Smooth muscle cell (in vitro differentiated cells): Measurements from ENCODE around the gene TP53INP2. TPM values are rescaled to one million over a fixed set of nuclear protein-coding genes. Genes with fewer than 3 reads are reported as not detected.

Source experiments
- DNase-seq: peaks from one replicate; lab custom pipeline; 2025; ENCODE audit not compliant: unreplicated experiment; lab: John Stamatoyannopoulos, UW
- H2AFZ ChIP-seq: fragments of 200-600 bp; sonication (generic); 2 replicates; pipeline ENCODE4 v1.6.0; 2016; ENCODE audit warnings: antibody characterized with exemption, low read depth, mild to moderate bottlenecking
- H3F3A ChIP-seq: fragments of 200-600 bp; sonication (generic); 2 replicates; pipeline ENCODE4 v1.6.0; 2017; ENCODE audit warnings: antibody characterized with exemption, low read depth
- H3K27ac ChIP-seq: fragments of 200-600 bp; sonication (generic); 2 replicates; pipeline ENCODE4 v1.5.1; 2016; ENCODE audit warnings: low read depth, mild to moderate bottlenecking
- H3K27me3 ChIP-seq: fragments of 200-600 bp; sonication (generic); 2 replicates; pipeline ENCODE4 v1.6.1; 2016; ENCODE audit warnings: low read depth, mild to moderate bottlenecking
- H3K36me3 ChIP-seq: fragments of 200-600 bp; sonication (generic); 2 replicates; pipeline ENCODE4 v1.5.1; 2016; ENCODE audit warnings: low read depth
- H3K4me1 ChIP-seq: fragments of 200-600 bp; sonication (generic); 2 replicates; pipeline ENCODE4 v1.5.1; 2016; ENCODE audit warnings: low read depth
- H3K4me2 ChIP-seq: fragments of 200-600 bp; sonication (generic); 2 replicates; pipeline ENCODE4 v1.6.0; 2016; ENCODE audit warnings: mild to moderate bottlenecking
- H3K4me3 ChIP-seq: fragments of 200-600 bp; sonication (generic); 2 replicates; pipeline ENCODE4 v1.5.1; 2016; ENCODE audit warnings: mild to moderate bottlenecking
- H3K79me2 ChIP-seq: fragments of 200-600 bp; sonication (generic); 2 replicates; pipeline ENCODE4 v1.6.0; 2016; ENCODE audit warnings: low read depth, mild to moderate bottlenecking
- H3K9ac ChIP-seq: fragments of 200-600 bp; sonication (generic); 2 replicates; pipeline ENCODE4 v1.6.0; 2016; ENCODE audit warnings: low read depth
- H3K9me3 ChIP-seq: fragments of 200-600 bp; sonication (generic); replicated peaks from 2 replicates; pipeline ENCODE4 v1.5.1; 2016; ENCODE audit warnings: low read depth
- H4K20me1 ChIP-seq: fragments of 200-600 bp; sonication (generic); 2 replicates; pipeline ENCODE4 v1.6.0; 2016; ENCODE audit warnings: low read depth
- CTCF ChIP-seq: fragments of 200-600 bp; sonication (generic); IDR thresholded peaks from 2 replicates; pipeline ENCODE4 v1.5.1; 2017; ENCODE audit warnings: borderline replicate concordance, mild to moderate bottlenecking, antibody characterized with exemption; ENCODE audit not compliant: insufficient read depth, poor library complexity, severe bottlenecking
- WGBS: methylation state at CpG from one replicate; pipeline ENCODE4 v1.1.7; 2016; ENCODE audit warnings: low lambda C conversion rate; 5-methylcytosine and 5-hydroxymethylcytosine counted together
- polyA plus RNA-seq: library from polyadenylated mRNA; unstranded; fragments of >200 nt; fragmentation: Nextera tagmentation; extraction: Ambion mirVana; gene quantifications from 2 replicates; pipeline ENCODE4 v1.2.1, GENCODE V29; 2016
- total RNA-seq: library from RNA; depleted of rRNA; stranded (reverse); fragments of >200 nt; gene quantifications from 2 replicates; pipeline ENCODE4 v1.2.3, GENCODE V29; 2014

TP53INP2 gene
- total and polyA plus RNA-seq, 2 experiments from 2014 or later = 13.1 to 15.9 TPM

GRCh38 chr20:34676642-34677373 is 27.3 kb upstream of the TP53INP2 start, which contains the start of gene PIGU:
Gene PIGU (minus strand): TSS chr20:34677092. CDS start chr20:34677085, 7 bp downstream.
- peaks cover 10% of the 10 kb centered on the region for H3K79me2 ChIP-seq
- peak within 1 kb of the TSS; percentile 83 for H3K4me3 ChIP-seq
- peak; percentile 91 for DNase-seq
- no peaks in the 10 kb centered on the region for H3K9me3 ChIP-seq
- H3F3A ChIP-seq = no peaks in the 10 kb centered on the region
- no peak within 1 kb of the TSS for H3K27ac ChIP-seq
- no peaks in the 10 kb centered on the region for H3K36me3 ChIP-seq
- peak within 1 kb of the TSS; percentile 89 for H2AFZ ChIP-seq
- no peaks in the 10 kb centered on the region for H3K27me3 ChIP-seq
- H3K4me2 ChIP-seq = peak within 1 kb of the TSS; percentile 90
- WGBS = under 1% methylated on average over 51 of the region's 64 CpGs
- H3K9ac ChIP-seq = peak within 1 kb of the TSS; percentile 27
- TF ChIP-seq CTCF = no peak
- no peaks in the 10 kb centered on the region for H3K4me1 ChIP-seq
- H4K20me1 ChIP-seq = no peaks in the 10 kb centered on the region

GRCh38 chr20:34680586-34681175 is 23.5 kb upstream of the TP53INP2 start:
- no peak overlapping the region for H3K4me3 ChIP-seq
- H2AFZ ChIP-seq = no peak overlapping the region
- no peak overlapping the region for H3K4me2 ChIP-seq

GRCh38 chr20:34683667-34684066 is 20.5 kb upstream of the TP53INP2 start:
- H4K20me1 ChIP-seq = no peaks in the 10 kb centered on the region
- H3K9ac ChIP-seq = no peak overlapping the region
- no peak for TF ChIP-seq CTCF
- no peak overlapping the region for H3K4me2 ChIP-seq
- H2AFZ ChIP-seq = no peak overlapping the region
- WGBS = 100% methylated on average over 3 of the region's 3 CpGs
- no peaks in the 10 kb centered on the region for H3K4me1 ChIP-seq
- no peak overlapping the region for H3K27ac ChIP-seq
- no peaks in the 10 kb centered on the region for H3K79me2 ChIP-seq
- no peaks in the 10 kb centered on the region for H3K36me3 ChIP-seq
- DNase-seq = no peak
- H3K9me3 ChIP-seq = no peaks in the 10 kb centered on the region
- no peaks in the 10 kb centered on the region for H3F3A ChIP-seq
- H3K27me3 ChIP-seq = no peaks in the 10 kb centered on the region
- H3K4me3 ChIP-seq = no peak overlapping the region

More at GRCh38 chr20:34680586-34681175, 23.5 kb upstream of the TP53INP2 start:
- TF ChIP-seq CTCF = no peak
- Histone ChIP-seq H3K4me1 (no peaks in the 10 kb centered on the region), H3K9me3 (no peaks in the 10 kb centered on the region), H3K27ac (no peak overlapping the region), H3K79me2 (peaks cover 1% of the 10 kb centered on the region), H3F3A (no peaks in the 10 kb centered on the region), H3K9ac (no peak overlapping the region), H3K27me3 (no peaks in the 10 kb centered on the region), H4K20me1 (no peaks in the 10 kb centered on the region), H3K36me3 (no peaks in the 10 kb centered on the region)
- no peak for DNase-seq
